HEK293 (cell line): ENCODE results near the gene ILF3.
A peak's percentile ranks its signal among the peaks of the same experiment; 100 is the strongest.

Experiments used
- BCL6B ChIP-seq: fragments of 450-650 bp; formaldehyde crosslinking; IDR thresholded peaks from 2 replicates; pipeline ENCODE4 v1.5.1; 2017; ENCODE audit warnings: missing biosample characterization, missing genetic modification characterization
- FEZF1 ChIP-seq: fragments of 450-650 bp; formaldehyde crosslinking; IDR thresholded peaks from 2 replicates; pipeline ENCODE4 v1.5.1; 2016; ENCODE audit warnings: missing biosample characterization, missing genetic modification characterization
- GFI1B ChIP-seq: fragments of 450-650 bp; formaldehyde crosslinking; IDR thresholded peaks from 2 replicates; pipeline ENCODE4 v1.5.1; 2016; ENCODE audit warnings: missing biosample characterization, missing genetic modification characterization
- GLIS2 ChIP-seq: fragments of 450-650 bp; formaldehyde crosslinking; IDR thresholded peaks from 2 replicates; pipeline ENCODE4 v1.5.1; 2016; ENCODE audit warnings: missing biosample characterization, missing genetic modification characterization
- HOXD13 ChIP-seq: sonication (generic); formaldehyde crosslinking; IDR thresholded peaks from 2 replicates; pipeline ENCODE4 v1.8.0; 2022; ENCODE audit warnings: missing genetic modification reagents, borderline replicate concordance
- KLF8 ChIP-seq: fragments of 450-650 bp; formaldehyde crosslinking; IDR thresholded peaks from 2 replicates; pipeline ENCODE4 v1.5.1; 2016; ENCODE audit warnings: missing biosample characterization, missing genetic modification characterization
- RBAK ChIP-seq: fragments of 450-650 bp; formaldehyde crosslinking; IDR thresholded peaks from 2 replicates; pipeline ENCODE4 v1.5.1; 2016; ENCODE audit warnings: missing biosample characterization, missing genetic modification characterization
- SALL2 ChIP-seq: fragments of 450-650 bp; formaldehyde crosslinking; IDR thresholded peaks from 2 replicates; pipeline ENCODE4 v1.5.0; 2017; ENCODE audit warnings: missing biosample characterization, mild to moderate bottlenecking, missing genetic modification characterization, borderline replicate concordance
- SP2 ChIP-seq: fragments of 450-650 bp; formaldehyde crosslinking; IDR thresholded peaks from 2 replicates; pipeline ENCODE4 v1.5.1; 2016; ENCODE audit warnings: missing biosample characterization, missing genetic modification characterization
- TSHZ1 ChIP-seq: fragments of 450-650 bp; formaldehyde crosslinking; IDR thresholded peaks from 2 replicates; pipeline ENCODE4 v1.5.1; 2016; ENCODE audit warnings: missing biosample characterization, missing genetic modification characterization, borderline replicate concordance
- ZBTB20 ChIP-seq: fragments of 450-650 bp; formaldehyde crosslinking; IDR thresholded peaks from 2 replicates; pipeline ENCODE4 v1.5.1; 2016; ENCODE audit warnings: missing biosample characterization, missing genetic modification characterization
- ZBTB21 ChIP-seq: fragments of 450-650 bp; formaldehyde crosslinking; IDR thresholded peaks from 2 replicates; pipeline ENCODE4 v1.5.1; 2017; ENCODE audit warnings: missing biosample characterization, missing genetic modification characterization
- ZBTB48 ChIP-seq: fragments of 450-650 bp; formaldehyde crosslinking; IDR thresholded peaks from 2 replicates; pipeline ENCODE4 v1.5.1; 2016; ENCODE audit warnings: missing biosample characterization, missing genetic modification characterization
- ZBTB49 ChIP-seq: fragments of 450-650 bp; formaldehyde crosslinking; IDR thresholded peaks from 2 replicates; pipeline ENCODE4 v1.5.1; 2016; ENCODE audit warnings: missing biosample characterization, missing genetic modification characterization, low read depth
- ZFP69B ChIP-seq: fragments of 450-650 bp; formaldehyde crosslinking; IDR thresholded peaks from 2 replicates; pipeline ENCODE4 v1.5.1; 2016; ENCODE audit warnings: missing biosample characterization, missing genetic modification characterization
- ZNF274 ChIP-seq, 2 experiments: fragments of 200-500 bp in 1 of 2; fragments of 450-650 bp in 1 of 2; sonication (Bioruptor generic) in 1 of 2; formaldehyde crosslinking in 1 of 2; IDR thresholded peaks; 2 replicates each; pipeline versions ENCODE4 v1.5.1 to v1.6.1; 2014 to 2016; ENCODE audit warnings: borderline replicate concordance in 1 of 2, inconsistent platforms in 1 of 2, low read length in 1 of 2, missing biosample characterization in 1 of 2, missing genetic modification characterization in 1 of 2
- ZNF350 ChIP-seq: fragments of 450-650 bp; formaldehyde crosslinking; IDR thresholded peaks from 2 replicates; pipeline ENCODE4 v1.5.0; 2017; ENCODE audit warnings: missing biosample characterization, mild to moderate bottlenecking, missing genetic modification characterization
- ZNF354C ChIP-seq: fragments of 450-650 bp; formaldehyde crosslinking; IDR thresholded peaks from 2 replicates; pipeline ENCODE4 v1.5.1; 2016; ENCODE audit warnings: missing biosample characterization, missing genetic modification characterization, low read depth, borderline replicate concordance
- ZNF394 ChIP-seq: fragments of 450-650 bp; formaldehyde crosslinking; IDR thresholded peaks from 2 replicates; pipeline ENCODE4 v1.5.1; 2016; ENCODE audit warnings: missing biosample characterization, missing genetic modification characterization, mild to moderate bottlenecking, moderate library complexity, borderline replicate concordance
- ZNF529 ChIP-seq: fragments of 450-650 bp; formaldehyde crosslinking; IDR thresholded peaks from 2 replicates; pipeline ENCODE4 v1.5.1; 2017; ENCODE audit warnings: missing genetic modification characterization, missing biosample characterization; ENCODE audit not compliant: insufficient replicate concordance
- ZNF548 ChIP-seq: fragments of 450-650 bp; formaldehyde crosslinking; IDR thresholded peaks from 2 replicates; pipeline ENCODE4 v1.5.1; 2016; ENCODE audit warnings: missing biosample characterization, missing genetic modification characterization
- ZNF561 ChIP-seq: fragments of 450-650 bp; IDR thresholded peaks from 2 replicates; pipeline ENCODE4 v1.5.1; 2018; ENCODE audit warnings: missing biosample characterization, missing genetic modification characterization, borderline replicate concordance
- ZNF580 ChIP-seq: fragments of 450-650 bp; formaldehyde crosslinking; IDR thresholded peaks from 2 replicates; pipeline ENCODE4 v1.5.1; 2016; ENCODE audit warnings: missing biosample characterization, missing genetic modification characterization
- ZNF658 ChIP-seq: fragments of 450-650 bp; formaldehyde crosslinking; IDR thresholded peaks from 2 replicates; pipeline ENCODE4; 2016; ENCODE audit warnings: missing biosample characterization, missing genetic modification characterization
- ZNF701 ChIP-seq: fragments of 450-650 bp; formaldehyde crosslinking; IDR thresholded peaks from 2 replicates; pipeline ENCODE4 v1.5.1; 2016; ENCODE audit warnings: missing biosample characterization, missing genetic modification characterization
- ZNF768 ChIP-seq: fragments of 450-650 bp; formaldehyde crosslinking; IDR thresholded peaks from 2 replicates; pipeline ENCODE4 v1.5.1; 2018; ENCODE audit warnings: missing biosample characterization, mild to moderate bottlenecking, missing genetic modification characterization
- ZNF792 ChIP-seq: fragments of 450-650 bp; formaldehyde crosslinking; IDR thresholded peaks from 2 replicates; pipeline ENCODE4 v1.5.1; 2016; ENCODE audit warnings: missing biosample characterization, missing genetic modification characterization
- TF ChIP-seq, protein P1 (sequence below): fragments of 450-650 bp; formaldehyde crosslinking; IDR thresholded peaks from 2 replicates; pipeline ENCODE4 v1.5.1; 2016; ENCODE audit warnings: missing biosample characterization, missing genetic modification characterization
- TF ChIP-seq, protein P2 (sequence below): fragments of 450-650 bp; formaldehyde crosslinking; IDR thresholded peaks from 2 replicates; pipeline ENCODE4 v1.5.1; 2016; ENCODE audit warnings: missing biosample characterization, missing genetic modification characterization, borderline replicate concordance

The ILF3 gene

GRCh38 chr19:10717356-10718204 lies 63.4 kb downstream of the ILF3 start, which contains the start of gene DNM2 (continued):
- TF ChIP-seq SP2 (tag by site-specific recombination) (peak; percentile 100), ZFP69B (tag by site-specific recombination) (no peak), GLIS2 (tag by site-specific recombination) (peak; percentile 84), ZNF580 (tag by site-specific recombination) (peak; percentile 98), ZNF274 (IDR thresholded peaks at IDR 0.05; ENCODE audit: low read length) (no peak), ZNF274 (tag by site-specific recombination; IDR thresholded peaks at IDR 0.05; ENCODE audit: borderline replicate concordance) (no peak), ZNF768 (tag by site-specific recombination) (no peak), GFI1B (no peak), ZBTB20 (tag by site-specific recombination) (peak; percentile 70), ZBTB21 (tag by site-specific recombination) (no peak), FEZF1 (tag by site-specific recombination) (peak; percentile 40), BCL6B (tag by site-specific recombination) (no peak), ZBTB49 (no peak), HOXD13 (CRISPR knock-in tag) (no peak), RBAK (tag by site-specific recombination) (no peak), ZNF658 (tag by site-specific recombination) (no peak), ZNF701 (tag by site-specific recombination) (no peak), ZNF394 (tag by site-specific recombination) (no peak; the same call in 1 of the 2 replicates), ZNF350 (tag by site-specific recombination) (no peak), SALL2 (tag by site-specific recombination) (no peak), ZNF529 (tag by site-specific recombination) (no peak), TSHZ1 (tag by site-specific recombination) (no peak), ZNF354C (tag by site-specific recombination) (no peak), ZNF792 (no peak), ZNF561 (tag by site-specific recombination) (peak; percentile 78; the same call in 1 of the 2 replicates), ZBTB48 (tag by site-specific recombination) (no peak), KLF8 (peak; percentile 71), ZNF548 (tag by site-specific recombination) (no peak)
- TF ChIP-seq, protein P1, sequence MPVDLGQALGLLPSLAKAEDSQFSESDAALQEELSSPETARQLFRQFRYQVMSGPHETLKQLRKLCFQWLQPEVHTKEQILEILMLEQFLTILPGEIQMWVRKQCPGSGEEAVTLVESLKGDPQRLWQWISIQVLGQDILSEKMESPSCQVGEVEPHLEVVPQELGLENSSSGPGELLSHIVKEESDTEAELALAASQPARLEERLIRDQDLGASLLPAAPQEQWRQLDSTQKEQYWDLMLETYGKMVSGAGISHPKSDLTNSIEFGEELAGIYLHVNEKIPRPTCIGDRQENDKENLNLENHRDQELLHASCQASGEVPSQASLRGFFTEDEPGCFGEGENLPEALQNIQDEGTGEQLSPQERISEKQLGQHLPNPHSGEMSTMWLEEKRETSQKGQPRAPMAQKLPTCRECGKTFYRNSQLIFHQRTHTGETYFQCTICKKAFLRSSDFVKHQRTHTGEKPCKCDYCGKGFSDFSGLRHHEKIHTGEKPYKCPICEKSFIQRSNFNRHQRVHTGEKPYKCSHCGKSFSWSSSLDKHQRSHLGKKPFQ = no peak
- TF ChIP-seq, protein P2, sequence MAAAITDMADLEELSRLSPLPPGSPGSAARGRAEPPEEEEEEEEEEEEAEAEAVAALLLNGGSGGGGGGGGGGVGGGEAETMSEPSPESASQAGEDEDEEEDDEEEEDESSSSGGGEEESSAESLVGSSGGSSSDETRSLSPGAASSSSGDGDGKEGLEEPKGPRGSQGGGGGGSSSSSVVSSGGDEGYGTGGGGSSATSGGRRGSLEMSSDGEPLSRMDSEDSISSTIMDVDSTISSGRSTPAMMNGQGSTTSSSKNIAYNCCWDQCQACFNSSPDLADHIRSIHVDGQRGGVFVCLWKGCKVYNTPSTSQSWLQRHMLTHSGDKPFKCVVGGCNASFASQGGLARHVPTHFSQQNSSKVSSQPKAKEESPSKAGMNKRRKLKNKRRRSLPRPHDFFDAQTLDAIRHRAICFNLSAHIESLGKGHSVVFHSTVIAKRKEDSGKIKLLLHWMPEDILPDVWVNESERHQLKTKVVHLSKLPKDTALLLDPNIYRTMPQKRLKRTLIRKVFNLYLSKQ (tag by site-specific recombination) = no peak
